ENCODE results near the gene OR5A2. TPM values are rescaled to one million over a fixed set of nuclear protein-coding genes. Genes with fewer than 3 reads are reported as not detected.

The OR5A2 gene
- total RNA-seq, 1 donor from 2014 or later, result not detected

GRCh38 chr11:59415111-59415510, 11.1 kb downstream of the OR5A2 start:
- H3K36me3 ChIP-seq, result no peaks in the 10 kb centered on the region
- DNase-seq (no peak), ATAC-seq (no peak)
- H3K9me3 ChIP-seq, result no peaks in the 10 kb centered on the region
- peaks cover 5% of the 10 kb centered on the region for H3K27me3 ChIP-seq
- intact Hi-C loops (cut with DNase I), result no loop called here
- H3K4me3 ChIP-seq, result no peak overlapping the region
- no peak overlapping the region for H3K27ac ChIP-seq
- no peaks in the 10 kb centered on the region for H3K4me1 ChIP-seq
- TF ChIP-seq CTCF (IDR thresholded peaks at IDR 0.05), result no peak

- Histone ChIP-seq H3K4me1 (no peaks in the 10 kb centered on the region), H3K9me3 (no peaks in the 10 kb centered on the region), H3K27ac (no peak overlapping the region), H3K36me3 (no peaks in the 10 kb centered on the region), H3K27me3 (no peaks in the 10 kb centered on the region), H3K4me3 (no peak overlapping the region)
- TF ChIP-seq CTCF (IDR thresholded peaks at IDR 0.05), result no peak
- intact Hi-C loops (cut with DNase I), result no loop called here
- DNase-seq, result no peak
- ATAC-seq, result no peak
These were observed 12.6 kb downstream of the OR5A2 start for GRCh38 chr11:59413646-59414045.

DNA sequence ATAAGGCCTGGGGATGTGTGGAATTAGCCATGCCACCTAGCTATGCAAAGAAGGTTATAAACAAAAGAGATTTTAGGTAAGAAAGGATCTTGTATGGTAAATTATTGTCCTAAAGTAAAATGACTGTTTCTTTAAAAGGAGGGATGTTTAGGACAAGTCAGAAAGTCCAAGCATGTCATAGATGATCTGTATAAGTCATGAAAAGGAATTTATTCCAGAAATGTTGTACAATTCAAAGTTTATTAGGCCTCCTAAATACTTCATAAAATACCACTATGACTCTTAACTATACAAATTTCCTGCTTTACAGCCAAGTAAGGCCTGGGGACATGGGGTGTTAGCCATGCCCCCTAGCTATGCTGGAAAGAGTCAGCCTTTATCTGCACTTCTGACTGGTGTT, 22.7 kb downstream of the OR5A2 start:
- no peaks in the 10 kb centered on the region for H3K4me1 ChIP-seq
- ATAC-seq (no peak), DNase-seq (no peak)
- no peak overlapping the region for H3K4me3 ChIP-seq
- no peak for TF ChIP-seq CTCF (IDR thresholded peaks at IDR 0.05)
- H3K27ac ChIP-seq, result no peak overlapping the region
- no peaks in the 10 kb centered on the region for H3K9me3 ChIP-seq
- no peaks in the 10 kb centered on the region for H3K36me3 ChIP-seq
- no peaks in the 10 kb centered on the region for H3K27me3 ChIP-seq
- intact Hi-C loops (cut with DNase I), result no loop called here

GRCh38 chr11:59401262-59401552, 25.0 kb downstream of the OR5A2 start:
- no peak for ATAC-seq
- Histone ChIP-seq H3K4me3 (no peak overlapping the region), H3K27me3 (no peaks in the 10 kb centered on the region), H3K4me1 (no peaks in the 10 kb centered on the region), H3K9me3 (no peaks in the 10 kb centered on the region), H3K27ac (no peak overlapping the region), H3K36me3 (no peaks in the 10 kb centered on the region)
- intact Hi-C loops (cut with DNase I), result no loop called here
- DNase-seq, result no peak
- no peak for TF ChIP-seq CTCF (IDR thresholded peaks at IDR 0.05)

DNA sequence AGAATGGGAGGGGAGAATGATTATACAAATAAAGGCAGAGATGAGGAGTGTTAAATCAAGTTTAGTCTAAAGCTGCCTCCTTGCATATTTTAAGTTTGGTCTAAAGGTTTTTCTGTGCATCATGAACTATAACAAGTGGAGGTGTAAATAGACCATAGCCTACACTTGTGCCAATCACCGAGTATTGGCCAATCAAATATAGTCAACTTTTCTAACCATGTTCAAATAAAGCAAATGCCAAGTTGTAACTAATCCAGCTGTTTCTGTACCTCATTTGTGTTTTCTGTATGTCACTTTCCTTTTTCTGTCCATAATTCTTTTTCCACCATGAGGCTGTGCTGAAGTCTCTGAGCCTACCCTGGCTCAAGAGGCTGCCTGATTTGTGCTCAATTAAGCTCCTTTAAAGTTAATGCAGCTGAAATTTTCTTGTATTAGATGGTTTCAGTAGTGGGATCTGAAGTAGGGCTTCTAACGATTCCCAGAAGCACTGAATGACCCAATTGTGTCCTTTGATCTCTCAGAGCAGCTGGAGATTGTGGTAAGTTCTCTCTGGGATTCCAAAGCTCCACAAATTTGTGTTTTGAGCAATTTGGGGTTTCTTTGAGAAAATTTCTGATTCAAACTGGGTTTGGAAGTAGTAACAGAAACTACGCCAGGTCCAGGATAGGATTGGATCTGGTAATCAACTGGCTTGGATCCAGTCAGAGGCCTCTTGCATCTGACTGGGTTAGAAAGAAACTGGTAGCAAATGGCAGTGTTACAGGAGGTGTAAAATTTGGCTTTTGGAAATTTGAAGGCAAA, 25.6 kb downstream of the OR5A2 start:
- intact Hi-C loops (cut with DNase I), result no loop called here
- ATAC-seq, result no peak

More for the DNA sequence above, 25.6 kb downstream of the OR5A2 start:
- H3K9me3 ChIP-seq, result no peaks in the 10 kb centered on the region
- no peaks in the 10 kb centered on the region for H3K4me1 ChIP-seq
- DNase-seq, result no peak
- TF ChIP-seq CTCF (IDR thresholded peaks at IDR 0.05), result no peak
- H3K27ac ChIP-seq, result no peak overlapping the region
- H3K4me3 ChIP-seq, result no peak overlapping the region
- no peaks in the 10 kb centered on the region for H3K27me3 ChIP-seq
- no peaks in the 10 kb centered on the region for H3K36me3 ChIP-seq

All from upper lobe of right lung (tissue), 1 donor.